ENCODE results near the gene ZHX3. TPM values are rescaled to one million over a fixed set of nuclear protein-coding genes. Genes with fewer than 3 reads are reported as not detected.

Gene ZHX3
- total and polyA plus RNA-seq, 2 of the 13 experiments (the other 11 are each of a cell fraction or from before 2014, with no cell fraction given): 8.4 to 11.7 TPM

DNA sequence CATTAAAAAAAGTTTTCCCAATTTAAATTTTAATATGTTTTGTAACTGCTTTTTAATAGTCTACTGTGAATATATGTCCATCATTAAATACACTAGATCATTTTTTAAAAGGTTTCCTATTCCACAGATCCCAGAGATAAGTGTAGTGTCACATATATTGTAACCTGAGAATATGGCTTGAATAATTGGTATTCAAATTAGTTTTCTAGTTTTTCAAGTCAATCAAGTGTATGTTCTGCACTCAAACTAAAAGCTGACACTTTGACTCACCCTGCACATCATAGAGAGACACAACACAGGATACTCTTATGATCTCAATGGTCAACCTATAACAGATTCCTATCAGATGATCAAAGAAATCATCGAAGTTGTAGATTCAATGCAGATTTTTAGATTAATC lies 49.1 kb downstream of the ZHX3 start (continued):
- TF ChIP-seq ZNF343 (CRISPR knock-in tag; IDR thresholded peaks at IDR 0.05) (no peak), TFDP2 (CRISPR knock-in tag; IDR thresholded peaks at IDR 0.05) (no peak), ZNF282 (IDR thresholded peaks at IDR 0.05; ENCODE audit: partially characterized antibody) (no peak), YEATS4 (CRISPR knock-in tag; IDR thresholded peaks at IDR 0.05; ENCODE audit: borderline replicate concordance) (no peak), GLI4 (CRISPR knock-in tag; IDR thresholded peaks at IDR 0.05; ENCODE audit: borderline replicate concordance) (no peak), ZNF781 (CRISPR knock-in tag; IDR thresholded peaks at IDR 0.05; ENCODE audit: borderline replicate concordance, not compliant biosample characterization) (no peak), CENPX (CRISPR knock-in tag; IDR thresholded peaks at IDR 0.05) (no peak), GPBP1L1 (CRISPR knock-in tag; IDR thresholded peaks at IDR 0.05) (no peak), KDM5B (CRISPR knock-in tag; IDR thresholded peaks at IDR 0.05; ENCODE audit: borderline replicate concordance) (no peak)
- TF ChIP-seq, protein P1, sequence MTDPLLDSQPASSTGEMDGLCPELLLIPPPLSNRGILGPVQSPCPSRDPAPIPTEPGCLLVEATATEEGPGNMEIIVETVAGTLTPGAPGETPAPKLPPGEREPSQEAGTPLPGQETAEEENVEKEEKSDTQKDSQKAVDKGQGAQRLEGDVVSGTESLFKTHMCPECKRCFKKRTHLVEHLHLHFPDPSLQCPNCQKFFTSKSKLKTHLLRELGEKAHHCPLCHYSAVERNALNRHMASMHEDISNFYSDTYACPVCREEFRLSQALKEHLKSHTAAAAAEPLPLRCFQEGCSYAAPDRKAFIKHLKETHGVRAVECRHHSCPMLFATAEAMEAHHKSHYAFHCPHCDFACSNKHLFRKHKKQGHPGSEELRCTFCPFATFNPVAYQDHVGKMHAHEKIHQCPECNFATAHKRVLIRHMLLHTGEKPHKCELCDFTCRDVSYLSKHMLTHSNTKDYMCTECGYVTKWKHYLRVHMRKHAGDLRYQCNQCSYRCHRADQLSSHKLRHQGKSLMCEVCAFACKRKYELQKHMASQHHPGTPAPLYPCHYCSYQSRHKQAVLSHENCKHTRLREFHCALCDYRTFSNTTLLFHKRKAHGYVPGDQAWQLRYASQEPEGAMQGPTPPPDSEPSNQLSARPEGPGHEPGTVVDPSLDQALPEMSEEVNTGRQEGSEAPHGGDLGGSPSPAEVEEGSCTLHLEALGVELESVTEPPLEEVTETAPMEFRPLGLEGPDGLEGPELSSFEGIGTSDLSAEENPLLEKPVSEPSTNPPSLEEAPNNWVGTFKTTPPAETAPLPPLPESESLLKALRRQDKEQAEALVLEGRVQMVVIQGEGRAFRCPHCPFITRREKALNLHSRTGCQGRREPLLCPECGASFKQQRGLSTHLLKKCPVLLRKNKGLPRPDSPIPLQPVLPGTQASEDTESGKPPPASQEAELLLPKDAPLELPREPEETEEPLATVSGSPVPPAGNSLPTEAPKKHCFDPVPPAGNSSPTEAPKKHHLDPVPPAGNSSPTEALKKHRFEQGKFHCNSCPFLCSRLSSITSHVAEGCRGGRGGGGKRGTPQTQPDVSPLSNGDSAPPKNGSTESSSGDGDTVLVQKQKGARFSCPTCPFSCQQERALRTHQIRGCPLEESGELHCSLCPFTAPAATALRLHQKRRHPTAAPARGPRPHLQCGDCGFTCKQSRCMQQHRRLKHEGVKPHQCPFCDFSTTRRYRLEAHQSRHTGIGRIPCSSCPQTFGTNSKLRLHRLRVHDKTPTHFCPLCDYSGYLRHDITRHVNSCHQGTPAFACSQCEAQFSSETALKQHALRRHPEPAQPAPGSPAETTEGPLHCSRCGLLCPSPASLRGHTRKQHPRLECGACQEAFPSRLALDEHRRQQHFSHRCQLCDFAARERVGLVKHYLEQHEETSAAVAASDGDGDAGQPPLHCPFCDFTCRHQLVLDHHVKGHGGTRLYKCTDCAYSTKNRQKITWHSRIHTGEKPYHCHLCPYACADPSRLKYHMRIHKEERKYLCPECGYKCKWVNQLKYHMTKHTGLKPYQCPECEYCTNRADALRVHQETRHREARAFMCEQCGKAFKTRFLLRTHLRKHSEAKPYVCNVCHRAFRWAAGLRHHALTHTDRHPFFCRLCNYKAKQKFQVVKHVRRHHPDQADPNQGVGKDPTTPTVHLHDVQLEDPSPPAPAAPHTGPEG (CRISPR knock-in tag; IDR thresholded peaks at IDR 0.05): no peak
